ENCODE data around the gene SLC9B2.

- TF ChIP-seq POLR2A (IDR thresholded peaks at IDR 0.05) (no peak), CTCF (IDR thresholded peaks at IDR 0.05) (peak in 3 of 4 experiments; percentile 28 to 50 (median 43)), POLR2AphosphoS5 (IDR thresholded peaks at IDR 0.05) (no peak)
These were observed 15.2 kb upstream of the SLC9B2 start for GRCh38 chr4:103091601-103092223.
